K562 (cell line): ENCODE results near the gene CDX1.
A peak's percentile ranks its signal among the peaks of the same experiment; 100 is the strongest.

ENCODE experiments used
- BRD4 ChIP-seq: fragments of 200-600 bp; sonication (generic); IDR thresholded peaks from 2 replicates; pipeline ENCODE4 v1.6.1; 2017; ENCODE audit warnings: inconsistent platforms
- CBFB ChIP-seq: sonication (generic); formaldehyde crosslinking; IDR thresholded peaks from 2 replicates; pipeline ENCODE4 v1.4.0; 2020; ENCODE audit warnings: mild to moderate bottlenecking, missing genetic modification reagents
- MTA2 ChIP-seq: fragments of 450-650 bp; IDR thresholded peaks from 2 replicates; pipeline ENCODE4 v1.6.1; 2016; ENCODE audit warnings: low read depth
- POLR2AphosphoS5 ChIP-seq: IDR thresholded peaks from 2 replicates; pipeline ENCODE4 v1.6.1; 2011; ENCODE audit warnings: mild to moderate bottlenecking, low read depth, low read length, moderate library complexity; ENCODE audit not compliant: control insufficient read depth, insufficient read depth
- RFX1 ChIP-seq: fragments of 450-650 bp; IDR thresholded peaks from 2 replicates; pipeline ENCODE4 v1.6.1; 2016; ENCODE audit warnings: mild to moderate bottlenecking, moderate library complexity
- ZNF384 ChIP-seq: IDR thresholded peaks from 2 replicates; pipeline ENCODE4 v1.6.1; 2012; ENCODE audit warnings: low read depth, low read length, improper control_type of control experiment
- ZSCAN29 ChIP-seq: fragments of 450-650 bp; IDR thresholded peaks from 2 replicates; pipeline ENCODE4 v1.6.1; 2017
- TF ChIP-seq, protein P1 (sequence below): fragments of 450-650 bp; formaldehyde crosslinking; IDR thresholded peaks from 2 replicates; pipeline ENCODE4 v1.4.0; 2020; ENCODE audit warnings: mild to moderate bottlenecking, mixed read lengths
- TF ChIP-seq, protein P2 (sequence below), 3 experiments: IDR thresholded peaks in 2 of 3; conservative IDR thresholded peaks in 1 of 3; 2 replicates each; pipeline ENCODE4 v1.5.1; 2011 to 2012; ENCODE audit warnings: low read length in 3 of 3, mild to moderate bottlenecking in 3 of 3, control low read depth in 2 of 3, improper control_type of control experiment in 1 of 3, inconsistent platforms in 1 of 3, low read depth in 1 of 3, mixed read lengths in 1 of 3, moderate library complexity in 1 of 3; ENCODE audit not compliant: insufficient read depth in 2 of 3

- TF ChIP-seq, protein P1, sequence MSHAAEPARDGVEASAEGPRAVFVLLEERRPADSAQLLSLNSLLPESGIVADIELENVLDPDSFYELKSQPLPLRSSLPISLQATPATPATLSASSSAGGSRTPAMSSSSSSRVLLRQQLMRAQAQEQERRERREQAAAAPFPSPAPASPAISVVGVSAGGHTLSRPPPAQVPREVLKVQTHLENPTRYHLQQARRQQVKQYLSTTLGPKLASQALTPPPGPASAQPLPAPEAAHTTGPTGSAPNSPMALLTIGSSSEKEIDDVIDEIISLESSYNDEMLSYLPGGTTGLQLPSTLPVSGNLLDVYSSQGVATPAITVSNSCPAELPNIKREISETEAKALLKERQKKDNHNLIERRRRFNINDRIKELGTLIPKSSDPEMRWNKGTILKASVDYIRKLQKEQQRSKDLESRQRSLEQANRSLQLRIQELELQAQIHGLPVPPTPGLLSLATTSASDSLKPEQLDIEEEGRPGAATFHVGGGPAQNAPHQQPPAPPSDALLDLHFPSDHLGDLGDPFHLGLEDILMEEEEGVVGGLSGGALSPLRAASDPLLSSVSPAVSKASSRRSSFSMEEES (CRISPR knock-in tag): peak; percentile 87
- no peak for TF ChIP-seq RFX1
- TF ChIP-seq, protein P2, sequence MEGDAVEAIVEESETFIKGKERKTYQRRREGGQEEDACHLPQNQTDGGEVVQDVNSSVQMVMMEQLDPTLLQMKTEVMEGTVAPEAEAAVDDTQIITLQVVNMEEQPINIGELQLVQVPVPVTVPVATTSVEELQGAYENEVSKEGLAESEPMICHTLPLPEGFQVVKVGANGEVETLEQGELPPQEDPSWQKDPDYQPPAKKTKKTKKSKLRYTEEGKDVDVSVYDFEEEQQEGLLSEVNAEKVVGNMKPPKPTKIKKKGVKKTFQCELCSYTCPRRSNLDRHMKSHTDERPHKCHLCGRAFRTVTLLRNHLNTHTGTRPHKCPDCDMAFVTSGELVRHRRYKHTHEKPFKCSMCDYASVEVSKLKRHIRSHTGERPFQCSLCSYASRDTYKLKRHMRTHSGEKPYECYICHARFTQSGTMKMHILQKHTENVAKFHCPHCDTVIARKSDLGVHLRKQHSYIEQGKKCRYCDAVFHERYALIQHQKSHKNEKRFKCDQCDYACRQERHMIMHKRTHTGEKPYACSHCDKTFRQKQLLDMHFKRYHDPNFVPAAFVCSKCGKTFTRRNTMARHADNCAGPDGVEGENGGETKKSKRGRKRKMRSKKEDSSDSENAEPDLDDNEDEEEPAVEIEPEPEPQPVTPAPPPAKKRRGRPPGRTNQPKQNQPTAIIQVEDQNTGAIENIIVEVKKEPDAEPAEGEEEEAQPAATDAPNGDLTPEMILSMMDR (IDR thresholded peaks at IDR 0.05 in 2 of 3, conservative IDR thresholded peaks at IDR 0.05 in 1 of 3; ENCODE audit: insufficient read depth in 2 of 3, low read depth in 1 of 3, low read length in 3 of 3): no peak
- TF ChIP-seq ZNF384: no peak
- TF ChIP-seq CBFB (CRISPR knock-in tag): no peak
- no peak for TF ChIP-seq ZSCAN29
- no peak for TF ChIP-seq BRD4
- no peak for TF ChIP-seq POLR2AphosphoS5
- TF ChIP-seq MTA2: no peak
These were observed 23.0 kb upstream of the CDX1 start for GRCh38 chr5:150143350-150144245.
